ENCODE data around the gene TBC1D22A.

DNA sequence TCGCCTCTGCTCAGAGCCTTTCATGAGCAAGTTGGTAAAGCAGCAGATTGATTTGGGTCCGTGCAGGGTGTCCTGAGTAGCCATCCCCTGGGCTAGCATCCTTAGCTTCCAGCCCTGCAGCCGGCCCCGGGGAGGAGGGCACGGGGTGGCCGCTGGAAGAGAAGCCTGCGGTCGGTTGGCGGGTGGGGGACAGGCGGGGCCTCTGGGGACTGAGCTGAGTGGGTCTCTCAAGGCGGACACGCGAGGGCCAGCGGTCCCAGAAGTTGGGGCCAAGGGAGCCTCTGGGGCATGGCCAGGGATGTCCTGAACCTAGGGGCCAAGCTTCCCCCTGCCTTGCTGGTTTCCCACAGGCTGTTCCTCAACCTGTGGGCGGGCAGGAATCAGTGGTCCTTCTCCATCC, 143.0 kb downstream of the TBC1D22A start:
- TF ChIP-seq, protein P1, sequence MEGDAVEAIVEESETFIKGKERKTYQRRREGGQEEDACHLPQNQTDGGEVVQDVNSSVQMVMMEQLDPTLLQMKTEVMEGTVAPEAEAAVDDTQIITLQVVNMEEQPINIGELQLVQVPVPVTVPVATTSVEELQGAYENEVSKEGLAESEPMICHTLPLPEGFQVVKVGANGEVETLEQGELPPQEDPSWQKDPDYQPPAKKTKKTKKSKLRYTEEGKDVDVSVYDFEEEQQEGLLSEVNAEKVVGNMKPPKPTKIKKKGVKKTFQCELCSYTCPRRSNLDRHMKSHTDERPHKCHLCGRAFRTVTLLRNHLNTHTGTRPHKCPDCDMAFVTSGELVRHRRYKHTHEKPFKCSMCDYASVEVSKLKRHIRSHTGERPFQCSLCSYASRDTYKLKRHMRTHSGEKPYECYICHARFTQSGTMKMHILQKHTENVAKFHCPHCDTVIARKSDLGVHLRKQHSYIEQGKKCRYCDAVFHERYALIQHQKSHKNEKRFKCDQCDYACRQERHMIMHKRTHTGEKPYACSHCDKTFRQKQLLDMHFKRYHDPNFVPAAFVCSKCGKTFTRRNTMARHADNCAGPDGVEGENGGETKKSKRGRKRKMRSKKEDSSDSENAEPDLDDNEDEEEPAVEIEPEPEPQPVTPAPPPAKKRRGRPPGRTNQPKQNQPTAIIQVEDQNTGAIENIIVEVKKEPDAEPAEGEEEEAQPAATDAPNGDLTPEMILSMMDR (IDR thresholded peaks at IDR 0.05), result no peak
- TF ChIP-seq POLR2AphosphoS5 (IDR thresholded peaks at IDR 0.05) (no peak), POLR2A (IDR thresholded peaks at IDR 0.05) (no peak), EP300 (IDR thresholded peaks at IDR 0.05) (no peak)
